Measurements from ENCODE around the gene PPP1R11. TPM values are rescaled to one million over a fixed set of nuclear protein-coding genes. Genes with fewer than 3 reads are reported as not detected.

PPP1R11 gene, protein sequence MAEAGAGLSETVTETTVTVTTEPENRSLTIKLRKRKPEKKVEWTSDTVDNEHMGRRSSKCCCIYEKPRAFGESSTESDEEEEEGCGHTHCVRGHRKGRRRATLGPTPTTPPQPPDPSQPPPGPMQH
- total RNA-seq (2011; cell fraction: chromatin; rRNA removed; ENCODE audit: low replicate concordance), result 13.4 and 14.5 TPM in 2 replicates
- total RNA-seq (2011; cell fraction: nucleolus; rRNA removed), result 8.8 and 9.7 TPM in 2 replicates
- total RNA-seq (2011; cell fraction: nucleoplasm; rRNA removed), result 19.6 and 32.7 TPM in 2 replicates
- total RNA-seq (2014; rRNA removed), result 32.9 and 46.2 TPM in 2 replicates
- total RNA-seq (2014; rRNA removed; fragmentation: Illumina TruSeq; extraction: Trizol), result 39.3 and 40.8 TPM in 2 replicates
- total RNA-seq (2015; rRNA removed; fragmentation: Illumina TruSeq; extraction: Trizol), result 51.3 and 51.5 TPM in 2 replicates
- total RNA-seq (2021), result 44.6 and 49.7 TPM in 2 replicates
- 74.6 and 77.8 TPM in 2 replicates for polyA plus RNA-seq (2011; rRNA removed)
- polyA plus RNA-seq (2011; cell fraction: cytosol; rRNA removed), result 56.3 and 72.0 TPM in 2 replicates
- 35.3 and 42.5 TPM in 2 replicates for polyA plus RNA-seq (2011; cell fraction: nucleus; rRNA removed)
- polyA plus RNA-seq (2012), result 47.5 and 59.4 TPM in 2 replicates
- 71.7 and 94.8 TPM in 2 replicates for polyA plus RNA-seq (2014; fragmentation: Illumina TruSeq; extraction: Trizol)
- polyA plus RNA-seq (2014; fragmentation: Nextera tagmentation; extraction: Ambion mirVana), result 10 to 100 TPM; 17.8 to 30.9 TPM
- polyA plus RNA-seq (2014; rRNA removed), result 58.1 and 64.1 TPM in 2 replicates
- 27.6 and 29.1 TPM in 2 replicates for polyA minus RNA-seq (2011; rRNA and poly(A)+ RNA removed)
- 12.3 and 21.0 TPM in 2 replicates for polyA minus RNA-seq (2011; cell fraction: cytosol; rRNA and poly(A)+ RNA removed)
- polyA minus RNA-seq (2011; cell fraction: nucleus; rRNA and poly(A)+ RNA removed), result 8.5 and 12.9 TPM in 2 replicates
- percentile 91 among the genes with signal in this experiment for Bru-seq, nascent RNA
- percentile 86 among the genes with signal in this experiment for BruChase-seq, experiment 1, labeled RNA remaining after a 2-hour chase
- percentile 91 among the genes with signal in this experiment for BruChase-seq, experiment 2, labeled RNA remaining after a 6-hour chase
- long read RNA-seq, experiment 1, transcript PPP1R11-205 (3 exons, 1,731 nt), result major isoform, 127 of 145 reads
- long read RNA-seq, experiment 1, partial matches to known transcripts, result 13 of 145 reads
- long read RNA-seq, experiment 1, other reads (novel, unspliced or antisense), result 1 of 145 reads
- long read RNA-seq, experiment 2, transcript PPP1R11-205 (3 exons, 1,731 nt), result major isoform, 57 of 75 reads
- long read RNA-seq, experiment 2, partial matches to known transcripts, result 14 of 75 reads
- long read RNA-seq, experiment 2, other reads (novel, unspliced or antisense), result 3 of 75 reads
- long read RNA-seq, experiment 3, transcript PPP1R11-205 (3 exons, 1,731 nt), result major isoform, 34 of 34 reads
- long read RNA-seq, experiment 3, partial matches to known transcripts, result 0 of 34 reads
- long read RNA-seq, experiment 3, other reads (novel, unspliced or antisense), result 0 of 34 reads

GRCh38 chr6:30066577-30067459, at the start of gene PPP1R11:
Gene PPP1R11 (plus strand): TSS chr6:30067198. CDS start chr6:30067411, 213 bp downstream.
- H3K36me3 ChIP-seq (ENCODE audit: control insufficient read depth, insufficient read depth, low read length), result peaks cover 36% of the 10 kb centered on the region; the same call in 2 of the 3 replicates
- ATAC-seq, result peak; percentile 99
- H4K20me1 ChIP-seq (replicated peaks; ENCODE audit: control insufficient read depth, insufficient read depth, low read length), result no peaks in the 10 kb centered on the region
- WGBS (ENCODE audit: insufficient coverage, low coverage, missing lambda C conversion rate), result 1% methylated on average over 42 of the region's 46 CpGs
- H2AFZ ChIP-seq (ENCODE audit: low read depth, low read length), result peak within 1 kb of the TSS; percentile 99
- BruUV-seq (replicated peaks), result no TSS peak
- H3K79me2 ChIP-seq (ENCODE audit: control insufficient read depth, insufficient read depth, low read length), result peaks cover 39% of the 10 kb centered on the region
- H3K4me1 ChIP-seq (replicated peaks in 1 of 2; ENCODE audit: control insufficient read depth in 2 of 2, insufficient read depth in 2 of 2, low read length in 2 of 2), result peaks cover 7% of the 10 kb centered on the region in 2 experiments; a peak in 4 of 5 replicates
- intact Hi-C loops (cut with micrococcal nuclease), result loop anchor here (2.0 to 10.0 kb wide), 2 partner anchors 36 to 278 kb away; partner anchors contain the start of gene RPP21
- H3K9me3 ChIP-seq (replicated peaks; ENCODE audit: control insufficient read depth, insufficient read depth, low read depth, low read length), result no peaks in the 10 kb centered on the region
- POLR2A ChIA-PET, result interaction anchor here (0.7 to 2.4 kb wide), 9 partner anchors 10 to 260 kb away, joined by 3 to 8 read pairs (median 3); partner anchors contain the start of gene TRIM39
- in situ Hi-C loops (cut with MboI), result no loop called here
- H3K9ac ChIP-seq (ENCODE audit: insufficient read depth in 1 of 2, low read depth in 2 of 2, low read length in 2 of 2), result peak within 1 kb of the TSS; percentile 77 to 87
- H3K27ac ChIP-seq (ENCODE audit: extremely low read depth, low read depth, low read length), result peak within 1 kb of the TSS; percentile 88
- CTCF ChIA-PET (ENCODE audit: low intra/inter-chr PET ratio), result no interaction called here
- peak within 1 kb of the TSS; percentile 99 for H3K4me2 ChIP-seq (ENCODE audit: insufficient read depth, low read length)
- no peaks in the 10 kb centered on the region for H3K27me3 ChIP-seq (ENCODE audit: control insufficient read depth in 2 of 2, insufficient read depth in 2 of 2, low read length in 2 of 2)
- no peaks in the 10 kb centered on the region for H3K9me1 ChIP-seq (ENCODE audit: control insufficient read depth, insufficient read depth, low read length)
- peak; percentile 95 to 100 (median 96) for DNase-seq (ENCODE audit: extremely low read depth in 1 of 4, low spot score in 3 of 4)
- peak within 1 kb of the TSS; percentile 71 for H3K4me3 ChIP-seq
- peak; percentile 100 for FAIRE-seq
- TF ChIP-seq HSF4 (CRISPR knock-in tag; IDR thresholded peaks at IDR 0.05; ENCODE audit: borderline replicate concordance) (no peak), ZNF444 (CRISPR knock-in tag; IDR thresholded peaks at IDR 0.05) (no peak), NFYB (IDR thresholded peaks at IDR 0.05; ENCODE audit: extremely low read depth, insufficient read length) (no peak), HIVEP1 (CRISPR knock-in tag; IDR thresholded peaks at IDR 0.05) (0 out of 2 replicates have a peak, but pooled peaks have one; percentile 48), ELF2 (CRISPR knock-in tag; IDR thresholded peaks at IDR 0.05) (peak; percentile 99), DNMT1 (IDR thresholded peaks at IDR 0.05) (0 out of 2 replicates have a peak, but pooled peaks have one; percentile 67), ZNF408 (CRISPR knock-in tag; IDR thresholded peaks at IDR 0.05; ENCODE audit: low read depth) (no peak), HLTF (IDR thresholded peaks at IDR 0.05) (no peak), SMARCA4 (IDR thresholded peaks at IDR 0.05) (no peak), CEBPB (tag; IDR thresholded peaks at IDR 0.05) (no peak), ZKSCAN1 (IDR thresholded peaks at IDR 0.05; ENCODE audit: low read depth, low read length) (peak; percentile 90), ZNF445 (CRISPR knock-in tag; IDR thresholded peaks at IDR 0.05; ENCODE audit: low read depth) (no peak), CBFA2T3 (IDR thresholded peaks at IDR 0.05) (no peak), DACH1 (IDR thresholded peaks at IDR 0.05; ENCODE audit: partially characterized antibody) (no peak)
- TF ChIP-seq, protein P1, sequence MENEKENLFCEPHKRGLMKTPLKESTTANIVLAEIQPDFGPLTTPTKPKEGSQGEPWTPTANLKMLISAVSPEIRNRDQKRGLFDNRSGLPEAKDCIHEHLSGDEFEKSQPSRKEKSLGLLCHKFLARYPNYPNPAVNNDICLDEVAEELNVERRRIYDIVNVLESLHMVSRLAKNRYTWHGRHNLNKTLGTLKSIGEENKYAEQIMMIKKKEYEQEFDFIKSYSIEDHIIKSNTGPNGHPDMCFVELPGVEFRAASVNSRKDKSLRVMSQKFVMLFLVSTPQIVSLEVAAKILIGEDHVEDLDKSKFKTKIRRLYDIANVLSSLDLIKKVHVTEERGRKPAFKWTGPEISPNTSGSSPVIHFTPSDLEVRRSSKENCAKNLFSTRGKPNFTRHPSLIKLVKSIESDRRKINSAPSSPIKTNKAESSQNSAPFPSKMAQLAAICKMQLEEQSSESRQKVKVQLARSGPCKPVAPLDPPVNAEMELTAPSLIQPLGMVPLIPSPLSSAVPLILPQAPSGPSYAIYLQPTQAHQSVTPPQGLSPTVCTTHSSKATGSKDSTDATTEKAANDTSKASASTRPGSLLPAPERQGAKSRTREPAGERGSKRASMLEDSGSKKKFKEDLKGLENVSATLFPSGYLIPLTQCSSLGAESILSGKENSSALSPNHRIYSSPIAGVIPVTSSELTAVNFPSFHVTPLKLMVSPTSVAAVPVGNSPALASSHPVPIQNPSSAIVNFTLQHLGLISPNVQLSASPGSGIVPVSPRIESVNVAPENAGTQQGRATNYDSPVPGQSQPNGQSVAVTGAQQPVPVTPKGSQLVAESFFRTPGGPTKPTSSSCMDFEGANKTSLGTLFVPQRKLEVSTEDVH (IDR thresholded peaks at IDR 0.05; ENCODE audit: low read depth, partially characterized antibody), result peak; percentile 98
